ENCODE results near the gene MIEF2. TPM values are rescaled to one million over a fixed set of nuclear protein-coding genes. Genes with fewer than 3 reads are reported as not detected.
A peak's percentile ranks its signal among the peaks of the same experiment; 100 is the strongest.

The MIEF2 gene
- polyA plus RNA-seq, 1 of the 3 experiments (the other 2 are of a cell fraction): 12.7 TPM

DNA sequence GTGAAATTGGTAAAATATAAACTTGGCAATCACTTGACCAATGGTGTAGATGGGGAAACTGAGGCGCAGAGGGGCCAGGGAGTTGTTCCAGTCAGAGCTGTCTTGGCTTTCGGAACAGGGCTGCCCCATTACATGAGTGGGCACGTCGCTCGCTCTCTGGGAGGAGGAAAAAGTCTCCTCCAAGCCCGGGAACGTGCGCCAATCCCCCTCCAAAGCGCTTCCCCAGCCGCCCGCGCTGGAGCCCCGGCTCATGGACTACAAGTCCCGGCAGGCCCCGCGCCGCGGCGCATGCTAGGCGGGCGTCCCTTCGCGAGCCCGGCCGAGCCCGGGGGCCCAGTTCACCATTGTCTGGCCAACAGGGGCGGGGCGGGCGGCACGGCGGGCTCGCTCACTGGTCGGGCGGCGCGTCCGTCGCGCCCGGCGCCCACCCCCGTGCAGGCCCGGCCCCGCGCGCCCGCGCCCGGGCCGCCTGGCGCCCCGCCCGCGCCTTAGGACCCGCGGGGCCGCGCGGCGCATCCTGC lies 35.3 kb upstream of the MIEF2 start, which contains the start of gene LLGL1 (continued):
- TF ChIP-seq MXI1 (IDR thresholded peaks at IDR 0.05; ENCODE audit: low read depth, low read length) (peak; percentile 43), MEF2A (IDR thresholded peaks at IDR 0.05; ENCODE audit: borderline replicate concordance, low read depth) (no peak), RXRA (IDR thresholded peaks at IDR 0.05; ENCODE audit: borderline replicate concordance, low read depth) (no peak), NFIC (IDR thresholded peaks at IDR 0.05; ENCODE audit: borderline replicate concordance) (no peak), EP300 (IDR thresholded peaks at IDR 0.05; ENCODE audit: borderline replicate concordance in 1 of 2, low read depth in 1 of 2, low read length in 1 of 2) (no peak), FOXM1 (IDR thresholded peaks at IDR 0.05; ENCODE audit: low read depth) (no peak), YY1 (IDR thresholded peaks at IDR 0.05; ENCODE audit: low read depth) (no peak), RCOR1 (IDR thresholded peaks at IDR 0.05; ENCODE audit: low read length) (no peak), ELF1 (IDR thresholded peaks at IDR 0.05) (peak; percentile 22; the same call in 1 of the 2 replicates), TCF12 (IDR thresholded peaks at IDR 0.05) (no peak)
- TF ChIP-seq, protein P1, sequence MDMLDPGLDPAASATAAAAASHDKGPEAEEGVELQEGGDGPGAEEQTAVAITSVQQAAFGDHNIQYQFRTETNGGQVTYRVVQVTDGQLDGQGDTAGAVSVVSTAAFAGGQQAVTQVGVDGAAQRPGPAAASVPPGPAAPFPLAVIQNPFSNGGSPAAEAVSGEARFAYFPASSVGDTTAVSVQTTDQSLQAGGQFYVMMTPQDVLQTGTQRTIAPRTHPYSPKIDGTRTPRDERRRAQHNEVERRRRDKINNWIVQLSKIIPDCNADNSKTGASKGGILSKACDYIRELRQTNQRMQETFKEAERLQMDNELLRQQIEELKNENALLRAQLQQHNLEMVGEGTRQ (IDR thresholded peaks at IDR 0.05; ENCODE audit: borderline replicate concordance, low read depth, low read length): no peak

DNA sequence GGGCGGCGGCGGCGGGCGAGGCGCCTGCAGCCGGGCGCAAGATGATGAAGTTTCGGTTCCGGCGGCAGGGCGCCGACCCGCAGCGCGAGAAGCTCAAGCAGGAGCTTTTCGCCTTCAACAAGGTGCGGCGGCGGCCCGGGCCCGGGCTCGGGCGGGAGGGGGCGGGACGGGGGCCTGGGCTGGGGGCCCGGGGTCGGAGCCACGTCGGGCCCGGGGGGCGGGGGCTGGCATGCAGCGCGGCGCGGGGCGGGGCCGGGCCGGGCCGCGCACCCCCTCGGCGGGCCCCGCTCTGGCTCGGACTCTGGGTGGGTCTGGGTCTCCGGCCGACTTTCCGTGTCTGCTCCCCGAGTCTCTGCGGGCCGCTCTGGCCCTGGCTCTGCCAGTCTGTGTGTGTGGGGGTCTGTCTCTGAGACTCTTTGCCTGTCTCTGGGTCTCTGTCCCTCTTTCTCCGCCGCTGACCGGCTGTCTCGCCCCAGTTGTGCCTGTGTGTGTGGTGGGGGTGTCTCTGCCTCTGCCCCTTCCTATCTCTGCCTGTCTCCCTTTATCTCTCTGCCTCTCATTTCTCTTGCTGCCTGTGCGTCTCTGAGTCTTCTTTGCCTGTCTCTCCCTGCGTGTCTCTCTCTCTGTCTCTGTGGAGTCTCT lies 34.7 kb upstream of the MIEF2 start:
- Histone ChIP-seq H3K27ac (ENCODE audit: low read depth in 2 of 2, low read length in 1 of 2) (peak overlapping the region in 1 of 2 experiments; percentile 47; a peak in 1 of 4 replicates), H2AFZ (ENCODE audit: low read depth) (no peak overlapping the region), H3K27me3 (ENCODE audit: insufficient read depth) (no peaks in the 10 kb centered on the region), H3K79me2 (ENCODE audit: insufficient read depth) (peaks cover 44% of the 10 kb centered on the region), H3K4me1 (ENCODE audit: control insufficient read depth in 1 of 2, insufficient read depth in 2 of 2, low read depth in 1 of 2, low read length in 1 of 2) (peaks cover 5 to 25% of the 10 kb centered on the region in 2 experiments; a peak in 2 of 4 replicates), H3K4me2 (peak overlapping the region; percentile 99), H3K9ac (peak overlapping the region; percentile 82), H4K20me1 (ENCODE audit: insufficient read depth) (0 out of 2 replicates have a peak, but pooled peaks cover 17% of the 10 kb centered on the region), H3K36me3 (replicated peaks in 1 of 2; ENCODE audit: control insufficient read depth in 1 of 2, insufficient read depth in 2 of 2, low read length in 1 of 2) (no peaks in the 10 kb centered on the region), H3F3A (replicated peaks; ENCODE audit: insufficient read depth) (no peaks in the 10 kb centered on the region), H3K9me3 (no peaks in the 10 kb centered on the region), H3K4me3 (ENCODE audit: low read depth in 2 of 2, low read length in 1 of 2) (peak overlapping the region; percentile 90 to 98), H3K9me2 (no peaks in the 10 kb centered on the region)
- WGBS (ENCODE audit: low lambda C conversion rate): under 1% methylated on average over 10 of the region's 57 CpGs
- CTCF ChIA-PET: interaction anchor here (0.7 to 3.3 kb wide), 3 partner anchors 9 to 22 kb away, joined by 3 to 13 read pairs (median 4); no protein-coding TSS in a partner anchor
- DNase-seq: peak; percentile 87
- TF ChIP-seq SIN3A (IDR thresholded peaks at IDR 0.05; ENCODE audit: borderline replicate concordance, low read depth, low read length) (peak; percentile 25; the same call in 1 of the 2 replicates), RFX5 (IDR thresholded peaks at IDR 0.05; ENCODE audit: low read length) (no peak)
- POLR2A ChIA-PET: no interaction called here

DNA sequence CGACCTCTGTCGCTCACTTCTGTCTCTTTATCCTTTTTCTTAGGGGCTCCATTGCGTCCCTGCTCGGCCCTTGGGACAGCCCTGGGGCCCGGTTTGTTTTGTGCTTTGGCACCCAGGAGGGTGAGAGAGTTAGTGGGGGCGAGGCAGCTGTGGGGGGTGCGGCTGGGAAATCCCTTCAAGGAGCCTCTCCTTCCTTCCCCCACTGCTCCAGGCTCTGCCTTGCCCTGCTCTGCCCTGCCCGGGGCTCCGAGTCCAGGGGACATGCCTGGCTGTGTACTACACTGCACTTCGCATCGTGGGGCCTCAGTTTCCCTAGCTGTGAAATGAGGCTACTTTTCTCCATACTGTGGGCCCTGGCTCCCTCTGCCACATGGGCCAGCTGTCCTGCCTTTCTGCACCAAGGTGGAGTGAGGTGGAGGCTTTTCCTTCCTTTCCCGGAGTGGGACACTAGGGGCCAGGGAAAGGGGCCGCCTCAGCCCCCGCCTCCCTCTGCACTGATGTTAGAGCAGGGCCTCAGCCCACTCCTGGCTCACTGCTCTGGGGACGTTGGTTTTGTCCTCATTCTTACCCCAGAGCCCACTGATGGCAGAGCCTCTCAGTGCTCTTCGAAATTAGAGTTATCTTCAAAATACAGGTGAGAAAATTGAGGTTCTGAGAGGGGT lies 34.0 kb upstream of the MIEF2 start:
- Histone ChIP-seq H3K27me3 (ENCODE audit: insufficient read depth) (no peaks in the 10 kb centered on the region), H3K79me2 (ENCODE audit: insufficient read depth) (peaks cover 49% of the 10 kb centered on the region), H2AFZ (ENCODE audit: low read depth) (no peak overlapping the region), H3K4me3 (ENCODE audit: low read depth in 2 of 2, low read length in 1 of 2) (peak overlapping the region; percentile 90 to 98), H3F3A (replicated peaks; ENCODE audit: insufficient read depth) (no peaks in the 10 kb centered on the region), H3K4me1 (ENCODE audit: control insufficient read depth in 1 of 2, insufficient read depth in 2 of 2, low read depth in 1 of 2, low read length in 1 of 2) (peaks cover 0 to 20% of the 10 kb centered on the region in 2 experiments; a peak in 1 of 4 replicates), H3K9ac (peak overlapping the region; percentile 82), H3K9me2 (no peaks in the 10 kb centered on the region), H4K20me1 (ENCODE audit: insufficient read depth) (0 out of 2 replicates have a peak, but pooled peaks cover 17% of the 10 kb centered on the region), H3K36me3 (replicated peaks in 1 of 2; ENCODE audit: control insufficient read depth in 1 of 2, insufficient read depth in 2 of 2, low read length in 1 of 2) (no peaks in the 10 kb centered on the region), H3K27ac (ENCODE audit: low read depth in 2 of 2, low read length in 1 of 2) (no peak overlapping the region), H3K9me3 (no peaks in the 10 kb centered on the region), H3K4me2 (peak overlapping the region; percentile 99)
- CTCF ChIA-PET: interaction anchor here (0.8 to 3.3 kb wide), 3 partner anchors 9 to 38 kb away, joined by 3 to 13 read pairs (median 4); no protein-coding TSS in a partner anchor
- POLR2A ChIA-PET: no interaction called here
- DNase-seq: peak; percentile 45
- TF ChIP-seq TEAD4 (IDR thresholded peaks at IDR 0.05; ENCODE audit: borderline replicate concordance, insufficient read depth) (no peak), JUND (IDR thresholded peaks at IDR 0.05) (no peak), SIN3A (IDR thresholded peaks at IDR 0.05; ENCODE audit: borderline replicate concordance, low read depth, low read length) (no peak), EP300 (IDR thresholded peaks at IDR 0.05; ENCODE audit: borderline replicate concordance in 1 of 2, low read depth in 1 of 2, low read length in 1 of 2) (no peak), RXRA (IDR thresholded peaks at IDR 0.05; ENCODE audit: borderline replicate concordance, low read depth) (no peak), MEF2A (IDR thresholded peaks at IDR 0.05; ENCODE audit: borderline replicate concordance, low read depth) (no peak), TCF12 (IDR thresholded peaks at IDR 0.05) (no peak), GABPA (IDR thresholded peaks at IDR 0.05; ENCODE audit: low read depth) (no peak)
- TF ChIP-seq, protein P2, sequence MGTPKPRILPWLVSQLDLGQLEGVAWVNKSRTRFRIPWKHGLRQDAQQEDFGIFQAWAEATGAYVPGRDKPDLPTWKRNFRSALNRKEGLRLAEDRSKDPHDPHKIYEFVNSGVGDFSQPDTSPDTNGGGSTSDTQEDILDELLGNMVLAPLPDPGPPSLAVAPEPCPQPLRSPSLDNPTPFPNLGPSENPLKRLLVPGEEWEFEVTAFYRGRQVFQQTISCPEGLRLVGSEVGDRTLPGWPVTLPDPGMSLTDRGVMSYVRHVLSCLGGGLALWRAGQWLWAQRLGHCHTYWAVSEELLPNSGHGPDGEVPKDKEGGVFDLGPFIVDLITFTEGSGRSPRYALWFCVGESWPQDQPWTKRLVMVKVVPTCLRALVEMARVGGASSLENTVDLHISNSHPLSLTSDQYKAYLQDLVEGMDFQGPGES (IDR thresholded peaks at IDR 0.05; ENCODE audit: low read depth, low read length): no peak
- TF ChIP-seq, protein P1 (IDR thresholded peaks at IDR 0.05; ENCODE audit: borderline replicate concordance, low read depth, low read length): no peak
- TF ChIP-seq, protein P3, sequence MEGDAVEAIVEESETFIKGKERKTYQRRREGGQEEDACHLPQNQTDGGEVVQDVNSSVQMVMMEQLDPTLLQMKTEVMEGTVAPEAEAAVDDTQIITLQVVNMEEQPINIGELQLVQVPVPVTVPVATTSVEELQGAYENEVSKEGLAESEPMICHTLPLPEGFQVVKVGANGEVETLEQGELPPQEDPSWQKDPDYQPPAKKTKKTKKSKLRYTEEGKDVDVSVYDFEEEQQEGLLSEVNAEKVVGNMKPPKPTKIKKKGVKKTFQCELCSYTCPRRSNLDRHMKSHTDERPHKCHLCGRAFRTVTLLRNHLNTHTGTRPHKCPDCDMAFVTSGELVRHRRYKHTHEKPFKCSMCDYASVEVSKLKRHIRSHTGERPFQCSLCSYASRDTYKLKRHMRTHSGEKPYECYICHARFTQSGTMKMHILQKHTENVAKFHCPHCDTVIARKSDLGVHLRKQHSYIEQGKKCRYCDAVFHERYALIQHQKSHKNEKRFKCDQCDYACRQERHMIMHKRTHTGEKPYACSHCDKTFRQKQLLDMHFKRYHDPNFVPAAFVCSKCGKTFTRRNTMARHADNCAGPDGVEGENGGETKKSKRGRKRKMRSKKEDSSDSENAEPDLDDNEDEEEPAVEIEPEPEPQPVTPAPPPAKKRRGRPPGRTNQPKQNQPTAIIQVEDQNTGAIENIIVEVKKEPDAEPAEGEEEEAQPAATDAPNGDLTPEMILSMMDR (IDR thresholded peaks at IDR 0.05): no peak
- 36% methylated on average over 11 of the region's 16 CpGs for WGBS (ENCODE audit: low lambda C conversion rate)

Data from SK-N-SH (cell line).